K562 treated with DMSO at 1 percent for 48 hours (cell line): ENCODE data around the gene PSMA1. TPM values are rescaled to one million over a fixed set of nuclear protein-coding genes. Genes with fewer than 3 reads are reported as not detected.

Experiments
- total RNA-seq: library from RNA; unstranded; fragments of 300-600 nt; gene quantifications from 2 replicates; pipeline ENCODE4 v1.2.3, GENCODE V29; 2022; ENCODE audit warnings: low replicate concordance; ENCODE audit errors: extremely low read depth

PSMA1 gene
- total RNA-seq: not detected in 2 replicates

GRCh38 chr11:14519917-14520746, at the start of gene PSMA1:
Gene PSMA1 (minus strand): TSS chr11:14520386. CDS start chr11:14520299, 87 bp downstream.

DNA sequence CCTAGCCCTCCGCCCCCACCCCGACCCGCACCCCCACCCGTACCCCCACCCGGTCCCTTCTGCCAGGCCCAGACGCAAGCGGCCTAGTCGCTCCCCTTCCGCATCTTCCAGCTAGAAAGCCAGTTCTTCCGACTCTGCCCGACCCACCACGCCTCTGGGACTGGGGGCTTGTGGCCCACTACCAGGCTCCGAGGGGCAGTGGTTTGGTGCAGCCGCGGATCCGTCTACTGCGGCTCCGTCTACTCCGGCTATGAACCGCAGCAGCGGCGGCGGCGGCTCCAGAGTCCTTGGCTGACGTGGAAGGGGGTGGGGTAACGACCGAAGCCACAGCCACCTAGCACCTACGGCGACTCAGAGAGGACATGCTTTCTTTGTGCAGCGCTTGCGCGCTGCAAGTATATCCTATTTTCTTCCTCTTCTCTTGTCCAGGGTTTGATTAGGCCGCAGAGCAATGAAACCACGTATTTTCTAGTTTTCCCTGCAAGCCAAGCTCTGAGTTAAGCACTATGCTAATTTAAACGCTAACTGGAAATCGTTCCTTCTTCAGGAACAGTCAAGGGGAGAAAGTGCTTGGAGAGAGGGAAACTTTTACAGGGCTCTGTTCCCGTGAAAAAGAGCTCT, 20.5 kb downstream of the PSMA1 start, which contains the start of gene COPB1:
COPB1 (minus strand) TSS at position 252 of the 621 bp plus-strand sequence. CDS start 883 bp downstream, outside the sequence.

Other genes starting within 250 kb of the PSMA1 start
- gene RRAS2, start 161.2 kb downstream of the PSMA1 start, total RNA-seq: not detected in 2 replicates
- gene COPB1, start 20.6 kb downstream of the PSMA1 start, total RNA-seq: 109 TPM in 1 of 2 replicates, not detected in the other
- not detected in 2 replicates for gene PDE3B, start 123.4 kb upstream of the PSMA1 start, total RNA-seq